ENCODE data around the gene COL6A2. TPM values are rescaled to one million over a fixed set of nuclear protein-coding genes. Genes with fewer than 3 reads are reported as not detected.
"Not testable (repeated sequence)": the region's sequence is repeated elsewhere in the genome, so short reads cannot be mapped to it uniquely, and the experiment has no call there.

COL6A2 gene
- total RNA-seq, 1 experiment from 2014 or later, result 120 TPM

DNA sequence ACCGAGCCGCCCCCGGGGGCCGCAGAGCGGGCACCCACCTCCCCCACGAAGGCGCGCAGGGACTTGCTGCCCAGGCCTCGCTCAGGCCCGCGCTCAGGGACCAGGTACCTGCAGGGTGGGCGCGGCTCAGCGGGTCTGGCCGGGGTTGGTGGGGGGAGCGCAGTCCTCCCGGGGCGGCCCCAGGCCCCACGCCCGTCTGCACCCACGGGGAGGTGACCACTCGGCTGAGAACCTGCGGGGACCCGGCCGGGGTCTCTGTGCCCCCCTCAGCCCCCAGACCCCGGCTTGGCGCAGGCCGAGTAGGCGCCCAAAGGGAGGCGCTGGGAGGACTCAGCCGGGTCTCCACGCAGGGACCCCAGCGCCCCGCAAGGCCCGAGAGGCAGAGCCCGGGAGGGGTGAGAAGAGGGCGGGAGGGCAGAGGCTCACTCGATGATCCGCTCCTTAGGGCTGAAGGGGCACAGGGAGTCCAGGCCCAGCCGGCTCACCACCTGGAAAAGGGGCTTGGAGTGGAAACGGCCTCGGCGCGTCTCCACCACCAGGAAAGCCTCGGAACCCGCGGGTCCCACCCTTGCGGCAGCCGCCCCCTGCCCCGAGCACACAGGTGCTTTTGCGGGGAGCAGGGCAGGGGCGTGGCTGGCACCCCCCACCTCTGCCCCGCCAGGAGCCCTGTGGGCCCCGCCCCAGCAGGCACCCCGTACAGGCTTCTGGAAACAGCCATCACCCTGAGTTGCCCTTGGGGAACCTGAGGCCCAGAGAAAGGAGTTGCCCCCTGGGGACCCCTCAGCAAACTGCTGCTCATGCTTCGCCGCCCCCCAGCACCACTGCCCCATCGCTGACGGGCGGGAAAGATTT, 48.2 kb downstream of the COL6A2 start:
- in situ Hi-C loops (cut with HindIII; ENCODE audit: low pct_unique_long_range_greater_than_20kb, low sequenced_read_pairs), result no loop called here
- no peak for DNase-seq (ENCODE audit: low read depth)

DNA sequence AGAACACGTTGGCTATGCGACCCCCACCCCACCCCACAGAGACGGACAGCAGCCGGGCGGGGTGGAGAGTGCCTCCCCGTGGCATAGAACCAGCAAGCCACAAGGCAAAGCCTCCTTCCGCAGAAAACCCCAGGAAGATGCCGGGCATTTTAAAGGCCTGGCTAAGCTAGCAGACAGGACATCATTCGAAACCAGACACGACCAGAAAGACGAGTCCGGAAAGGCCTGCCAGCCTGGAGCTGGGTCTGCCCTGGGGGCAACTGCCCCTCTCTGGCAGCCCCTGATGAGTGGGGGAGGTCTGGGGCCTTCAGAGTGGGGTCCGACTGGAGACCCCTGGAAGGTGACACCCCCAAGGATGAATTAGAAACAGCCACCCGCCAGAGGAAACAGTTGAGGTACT, 48.9 kb downstream of the COL6A2 start:
- no peak for DNase-seq (ENCODE audit: low read depth)
- in situ Hi-C loops (cut with HindIII; ENCODE audit: low pct_unique_long_range_greater_than_20kb, low sequenced_read_pairs), result no loop called here

GRCh38 chr21:46147429-46147828, 49.5 kb downstream of the COL6A2 start:
- peak; percentile 31 for DNase-seq (ENCODE audit: low read depth)
- in situ Hi-C loops (cut with HindIII; ENCODE audit: low pct_unique_long_range_greater_than_20kb, low sequenced_read_pairs), result not testable (repeated sequence)

- DNase-seq (ENCODE audit: low read depth), result no peak
- in situ Hi-C loops (cut with HindIII; ENCODE audit: low pct_unique_long_range_greater_than_20kb, low sequenced_read_pairs), result no loop called here
Measured at GRCh38 chr21:46148106-46148505, 50.2 kb downstream of the COL6A2 start.

DNA sequence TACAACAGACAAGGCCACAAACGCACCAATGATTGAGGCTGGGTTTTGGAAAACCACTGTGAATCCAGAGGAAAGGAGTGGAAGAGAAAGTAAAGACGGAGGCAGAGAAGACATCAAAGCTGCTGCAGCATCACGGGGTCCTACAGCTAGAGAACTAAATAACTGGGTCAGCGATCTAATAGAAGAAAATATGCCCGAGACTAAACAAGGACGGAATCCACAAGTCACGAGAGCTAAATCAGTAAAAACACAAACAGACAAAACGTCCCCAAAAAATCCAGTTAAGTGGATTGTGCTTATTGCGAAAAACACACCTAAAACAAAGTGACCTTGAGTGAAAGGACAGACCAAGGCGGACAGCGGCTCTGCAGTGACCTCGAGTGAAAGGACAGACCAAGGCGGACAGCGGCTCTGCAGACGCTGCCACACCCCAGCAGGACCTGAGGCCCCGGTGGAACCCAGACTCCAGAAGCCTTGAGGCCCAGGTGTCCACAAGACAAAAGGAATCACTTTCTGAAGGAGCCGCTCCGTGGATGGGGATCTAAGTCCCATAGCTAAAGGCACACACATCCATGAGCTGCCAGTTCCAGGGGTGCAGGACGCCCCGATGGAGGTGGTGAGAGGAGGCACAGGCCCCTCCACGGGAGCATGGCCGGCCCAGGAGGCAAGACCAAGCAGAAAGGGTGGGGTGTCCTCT, 51.4 kb downstream of the COL6A2 start:
- in situ Hi-C loops (cut with HindIII; ENCODE audit: low pct_unique_long_range_greater_than_20kb, low sequenced_read_pairs), result no loop called here
- no peak for DNase-seq (ENCODE audit: low read depth)

- in situ Hi-C loops (cut with HindIII; ENCODE audit: low pct_unique_long_range_greater_than_20kb, low sequenced_read_pairs), result no loop called here
- DNase-seq (ENCODE audit: low read depth), result no peak
Measured at GRCh38 chr21:46150073-46150472, 52.2 kb downstream of the COL6A2 start.

- in situ Hi-C loops (cut with HindIII; ENCODE audit: low pct_unique_long_range_greater_than_20kb, low sequenced_read_pairs), result no loop called here
- no peak for DNase-seq (ENCODE audit: low read depth)
Measured at GRCh38 chr21:46150491-46151121, 52.7 kb downstream of the COL6A2 start.

GRCh38 chr21:46151261-46151988, 53.5 kb downstream of the COL6A2 start:
- no peak for DNase-seq (ENCODE audit: low read depth)
- in situ Hi-C loops (cut with HindIII; ENCODE audit: low pct_unique_long_range_greater_than_20kb, low sequenced_read_pairs), result no loop called here

GRCh38 chr21:46151989-46152926, 54.3 kb downstream of the COL6A2 start:
- in situ Hi-C loops (cut with HindIII; ENCODE audit: low pct_unique_long_range_greater_than_20kb, low sequenced_read_pairs), result no loop called here
- no peak for DNase-seq (ENCODE audit: low read depth)

DNA sequence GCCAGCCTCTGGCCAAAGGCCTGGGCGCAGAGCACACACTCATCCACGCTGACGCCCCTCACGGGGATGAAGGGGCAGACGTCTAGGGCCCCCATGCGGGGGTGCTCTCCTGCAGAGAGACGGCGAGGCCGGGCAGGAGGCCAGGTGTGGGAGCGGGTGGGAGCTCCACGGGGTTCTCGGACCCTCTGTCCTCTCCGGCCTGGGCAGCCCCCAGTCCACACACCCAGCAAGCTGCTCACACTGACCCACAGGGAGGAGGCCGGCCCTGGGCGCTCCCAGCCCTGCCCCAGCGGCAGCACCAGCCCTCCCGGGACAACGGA, 55.0 kb downstream of the COL6A2 start:
- in situ Hi-C loops (cut with HindIII; ENCODE audit: low pct_unique_long_range_greater_than_20kb, low sequenced_read_pairs), result no loop called here
- DNase-seq (ENCODE audit: low read depth), result no peak

- DNase-seq (ENCODE audit: low read depth), result no peak
- in situ Hi-C loops (cut with HindIII; ENCODE audit: low pct_unique_long_range_greater_than_20kb, low sequenced_read_pairs), result no loop called here
Measured at GRCh38 chr21:46153247-46154154, 55.6 kb downstream of the COL6A2 start.

GRCh38 chr21:46154155-46154954, 56.4 kb downstream of the COL6A2 start:
- DNase-seq (ENCODE audit: low read depth), result no peak
- in situ Hi-C loops (cut with HindIII; ENCODE audit: low pct_unique_long_range_greater_than_20kb, low sequenced_read_pairs), result no loop called here

- in situ Hi-C loops (cut with HindIII; ENCODE audit: low pct_unique_long_range_greater_than_20kb, low sequenced_read_pairs), result no loop called here
- no peak for DNase-seq (ENCODE audit: low read depth)
Measured at GRCh38 chr21:46154955-46155513, 57.1 kb downstream of the COL6A2 start.

DNA sequence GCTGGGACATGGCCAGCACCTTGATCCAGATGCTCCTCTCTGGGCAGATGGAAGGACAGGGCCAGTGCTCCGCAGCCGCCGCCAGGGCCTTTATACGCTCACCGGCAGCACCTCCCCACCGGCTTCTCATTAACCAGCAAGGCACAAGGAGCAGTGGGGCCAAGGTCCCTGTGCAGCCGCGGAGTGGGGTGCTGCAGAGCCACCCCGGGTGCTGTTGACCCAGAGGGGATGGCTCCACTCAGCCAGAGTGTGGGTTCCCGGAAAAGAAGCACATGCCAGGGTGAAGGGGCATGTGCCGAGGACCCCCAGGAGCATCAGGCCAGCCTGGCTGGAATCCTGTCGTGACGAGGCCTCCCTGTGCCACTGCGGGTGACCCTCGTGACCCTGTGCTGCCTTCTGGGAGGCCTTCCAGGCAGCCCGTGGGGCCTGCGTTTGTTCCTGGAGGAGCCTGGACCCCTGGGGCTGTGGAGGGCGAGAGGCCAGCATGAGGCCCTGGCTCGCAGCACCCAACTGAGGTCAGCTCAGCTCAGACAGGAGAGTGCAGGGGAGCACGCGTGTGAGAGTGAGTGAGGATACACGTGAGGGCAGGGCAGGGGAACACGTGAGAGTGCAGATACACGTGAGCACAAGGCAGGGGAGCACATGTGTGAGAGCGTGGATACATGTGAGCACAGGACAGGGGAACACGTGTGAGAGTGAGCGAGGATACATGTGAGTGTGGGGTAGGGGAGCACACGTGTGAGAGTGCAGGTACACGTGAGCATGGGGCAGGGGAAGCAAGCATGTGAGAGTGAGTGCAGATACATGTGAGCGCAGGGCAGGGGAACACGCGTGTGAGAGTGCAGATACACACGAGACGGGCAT, 57.8 kb downstream of the COL6A2 start, which contains the start of gene FTCD:
TSS of gene FTCD (minus strand) at position 66 of the 864 bp plus-strand sequence. CDS start at position 10, 56 bp downstream.
- DNase-seq (ENCODE audit: low read depth), result no peak
- in situ Hi-C loops (cut with HindIII; ENCODE audit: low pct_unique_long_range_greater_than_20kb, low sequenced_read_pairs), result no loop called here

DNA sequence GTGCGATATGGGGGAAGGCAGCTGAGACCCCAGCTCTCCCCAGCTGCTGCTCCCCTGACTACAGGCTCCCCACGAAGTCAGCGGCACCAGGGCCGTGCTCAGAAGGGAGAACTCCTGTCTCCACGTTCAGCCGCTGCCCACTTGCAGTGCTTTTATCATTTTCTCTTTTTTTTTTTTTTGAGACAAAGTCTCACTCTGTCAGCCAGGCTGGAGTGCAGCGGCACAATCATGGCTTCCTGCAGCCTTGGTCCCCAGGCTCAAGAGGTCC, 58.4 kb downstream of the COL6A2 start:
- in situ Hi-C loops (cut with HindIII; ENCODE audit: low pct_unique_long_range_greater_than_20kb, low sequenced_read_pairs), result no loop called here
- DNase-seq (ENCODE audit: low read depth), result no peak
